ENCODE results near the gene GAGE12J. TPM values are rescaled to one million over a fixed set of nuclear protein-coding genes. Genes with fewer than 3 reads are reported as not detected.
"Not testable (repeated sequence)": the region's sequence is repeated elsewhere in the genome, so short reads cannot be mapped to it uniquely, and the experiment has no call there.

Gene GAGE12J
- total RNA-seq, 1 experiment from 2014 or later = not detected

DNA sequence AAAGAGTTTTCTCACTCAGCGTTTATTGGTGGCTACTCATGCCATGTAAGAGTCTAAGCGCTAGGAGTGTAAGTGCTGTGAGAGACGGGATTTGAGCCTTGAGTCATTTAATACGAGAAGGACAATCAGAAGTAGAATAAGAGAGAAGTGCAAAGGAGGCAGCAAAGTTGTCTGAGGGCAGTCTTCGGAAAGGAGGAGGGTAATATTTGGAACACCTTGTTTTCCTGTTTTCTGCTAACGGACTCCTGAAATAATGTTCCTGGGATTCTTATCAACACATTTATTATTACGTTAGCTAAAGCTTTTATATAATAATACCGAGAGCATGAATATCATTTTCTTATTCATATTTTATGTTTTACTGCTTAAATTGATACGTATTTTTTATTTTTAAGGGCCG is 23.6 kb downstream of the GAGE12J start:
- H3K9me2 ChIP-seq (ENCODE audit: insufficient read depth); H3K9me3 ChIP-seq (ENCODE audit: control insufficient read depth in 1 of 2, insufficient read depth in 1 of 2, low read depth in 1 of 2, low read length in 2 of 2); H4K20me1 ChIP-seq (ENCODE audit: insufficient read depth); H3K4me3 ChIP-seq (replicated peaks in 1 of 2; ENCODE audit: low read depth in 1 of 2, low read length in 2 of 2); H3K79me2 ChIP-seq (ENCODE audit: insufficient read depth, low read length); CTCF ChIA-PET; H3K36me3 ChIP-seq (ENCODE audit: control insufficient read depth in 1 of 2, insufficient read depth in 2 of 2, low read length in 2 of 2); H3K4me2 ChIP-seq (ENCODE audit: low read length); DNase-seq (ENCODE audit: low read depth, low spot score); ATAC-seq; H3K9ac ChIP-seq (ENCODE audit: low read length); RAD21 ChIA-PET (ENCODE audit: low non-redundant PET in 1 of 2, low total read pairs in 2 of 2, uncharacterized antibody in 2 of 2, unreplicated experiment in 2 of 2); H3K27ac ChIP-seq (ENCODE audit: low read depth, low read length); H3K27me3 ChIP-seq (ENCODE audit: insufficient read depth, low read length); intact Hi-C loops (cut with micrococcal nuclease); H2AFZ ChIP-seq (ENCODE audit: low read depth, low read length, poor library complexity, severe bottlenecking); BruUV-seq (replicated peaks); H3K4me1 ChIP-seq (ENCODE audit: control insufficient read depth in 1 of 2, insufficient read depth in 2 of 2, low read length in 2 of 2); POLR2A ChIA-PET: not testable (repeated sequence)

DNA sequence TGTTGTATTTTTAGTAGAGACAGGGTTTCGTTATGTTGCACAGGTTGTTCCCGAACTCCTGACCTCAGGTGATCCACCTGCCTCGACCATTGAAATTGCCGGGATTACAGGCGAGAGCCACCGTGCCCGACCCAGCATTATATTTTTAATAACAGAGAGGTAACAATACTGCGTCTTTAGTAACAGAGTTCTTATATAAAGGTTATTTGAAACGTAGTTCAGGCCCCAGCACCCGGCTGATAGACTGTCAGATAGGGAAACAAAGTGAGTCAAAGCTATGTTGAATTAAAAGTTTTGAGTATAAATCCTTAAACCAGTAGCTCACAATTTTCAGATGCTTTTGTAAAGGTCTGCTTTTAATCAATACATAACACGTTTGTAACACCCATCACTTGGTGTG is 24.3 kb downstream of the GAGE12J start:
- H3K9me3 ChIP-seq (ENCODE audit: control insufficient read depth in 1 of 2, insufficient read depth in 1 of 2, low read depth in 1 of 2, low read length in 2 of 2); ATAC-seq; H3K4me1 ChIP-seq (ENCODE audit: control insufficient read depth in 1 of 2, insufficient read depth in 2 of 2, low read length in 2 of 2); H3K27ac ChIP-seq (ENCODE audit: low read depth, low read length); CTCF ChIA-PET; H2AFZ ChIP-seq (ENCODE audit: low read depth, low read length, poor library complexity, severe bottlenecking); H4K20me1 ChIP-seq (ENCODE audit: insufficient read depth); H3K9ac ChIP-seq (ENCODE audit: low read length); POLR2A ChIA-PET; H3K4me3 ChIP-seq (replicated peaks in 1 of 2; ENCODE audit: low read depth in 1 of 2, low read length in 2 of 2); RAD21 ChIA-PET (ENCODE audit: low non-redundant PET in 1 of 2, low total read pairs in 2 of 2, uncharacterized antibody in 2 of 2, unreplicated experiment in 2 of 2); DNase-seq (ENCODE audit: low read depth, low spot score); H3K4me2 ChIP-seq (ENCODE audit: low read length); H3K9me2 ChIP-seq (ENCODE audit: insufficient read depth); H3K79me2 ChIP-seq (ENCODE audit: insufficient read depth, low read length); BruUV-seq (replicated peaks); intact Hi-C loops (cut with micrococcal nuclease); H3K27me3 ChIP-seq (ENCODE audit: insufficient read depth, low read length); H3K36me3 ChIP-seq (ENCODE audit: control insufficient read depth in 1 of 2, insufficient read depth in 2 of 2, low read length in 2 of 2): not testable (repeated sequence)

Other genes with a start within 250 kb of the GAGE12J start
- gene PRAF2, start 248.0 kb upstream of the GAGE12J start, total RNA-seq (2021; ENCODE audit: unreplicated experiment) = 18.8 TPM
- gene WDR45, start 242.2 kb upstream of the GAGE12J start, total RNA-seq (2021; ENCODE audit: unreplicated experiment) = 41.7 TPM
- 21.7 TPM for gene GPKOW, start 198.3 kb upstream of the GAGE12J start, total RNA-seq (2021; ENCODE audit: unreplicated experiment)
- gene MAGIX, start 159.3 kb upstream of the GAGE12J start, total RNA-seq (2021; ENCODE audit: unreplicated experiment) = 2.6 TPM
- 207 TPM for gene PLP2, start 150.1 kb upstream of the GAGE12J start, total RNA-seq (2021; ENCODE audit: unreplicated experiment)
- gene PRICKLE3, start 135.7 kb upstream of the GAGE12J start, total RNA-seq (2021; ENCODE audit: unreplicated experiment) = 27.8 TPM
- gene SYP, start 121.8 kb upstream of the GAGE12J start, total RNA-seq (2021; ENCODE audit: unreplicated experiment) = 1.2 TPM
- gene CACNA1F, start 88.7 kb upstream of the GAGE12J start, total RNA-seq (2021; ENCODE audit: unreplicated experiment) = not detected
- gene CCDC22, start 86.6 kb upstream of the GAGE12J start, total RNA-seq (2021; ENCODE audit: unreplicated experiment) = 10.4 TPM
- 0.15 TPM for gene FOXP3, start 57.3 kb upstream of the GAGE12J start, total RNA-seq (2021; ENCODE audit: unreplicated experiment)
- 1.6 TPM for gene PPP1R3F, start 52.2 kb upstream of the GAGE12J start, total RNA-seq (2021; ENCODE audit: unreplicated experiment)
- gene GAGE10, start 18.4 kb upstream of the GAGE12J start, total RNA-seq (2021; ENCODE audit: unreplicated experiment) = not detected
- gene GAGE13, start 9.5 kb downstream of the GAGE12J start, total RNA-seq (2021; ENCODE audit: unreplicated experiment) = not detected
- not detected for gene GAGE12C, start 210.1 kb downstream of the GAGE12J start, total RNA-seq (2021; ENCODE audit: unreplicated experiment)
- gene GAGE12D, start 219.7 kb downstream of the GAGE12J start, total RNA-seq (2021; ENCODE audit: unreplicated experiment) = not detected
- gene GAGE12E, start 229.3 kb downstream of the GAGE12J start, total RNA-seq (2021; ENCODE audit: unreplicated experiment) = not detected
- gene GAGE12F, start 238.8 kb downstream of the GAGE12J start, total RNA-seq (2021; ENCODE audit: unreplicated experiment) = not detected
- gene GAGE12G, start 248.4 kb downstream of the GAGE12J start, total RNA-seq (2021; ENCODE audit: unreplicated experiment) = not detected